Type B pancreatic cell (in vitro differentiated cells): Measurements from ENCODE around the gene ERC2. TPM values are rescaled to one million over a fixed set of nuclear protein-coding genes. Genes with fewer than 3 reads are reported as not detected.

Source experiments
- DNase-seq: peaks from one replicate; pipeline ENCODE4 v3.0.0; 2021; ENCODE audit warnings: mixed read lengths; ENCODE audit not compliant: unreplicated experiment; ENCODE audit errors: extremely low spot score
- H3K27ac Mint-ChIP-seq: 2 replicates; pipeline ENCODE4 v1.8.0; 2021; ENCODE audit warnings: mild to moderate bottlenecking, mixed read lengths
- H3K27me3 Mint-ChIP-seq: 2 replicates; pipeline ENCODE4 v1.8.0; 2021; ENCODE audit warnings: mixed read lengths
- H3K36me3 Mint-ChIP-seq: 2 replicates; pipeline ENCODE4 v1.8.0; 2021; ENCODE audit warnings: mixed read lengths
- H3K4me1 Mint-ChIP-seq: one replicate; pipeline ENCODE4 v1.8.0; 2021; ENCODE audit warnings: mixed read lengths; ENCODE audit not compliant: unreplicated experiment
- H3K4me3 Mint-ChIP-seq: 2 replicates; pipeline ENCODE4 v1.8.0; 2021; ENCODE audit warnings: mild to moderate bottlenecking, mixed read lengths
- H3K9me3 Mint-ChIP-seq: 2 replicates; pipeline ENCODE4 v1.8.0; 2021; ENCODE audit warnings: mixed read lengths
- CTCF ChIP-seq: fragments of 200-600 bp; sonication (generic); conservative IDR thresholded peaks from 2 replicates; pipeline ENCODE4 v1.5.0; 2021; ENCODE audit warnings: antibody characterized with exemption, mild to moderate bottlenecking
- total RNA-seq: library from RNA; stranded (reverse); gene quantifications from 2 replicates; pipeline ENCODE4 v1.2.1, GENCODE V29; 2021; ENCODE audit warnings: low replicate concordance

ERC2 gene
- total RNA-seq, 1 donor from 2014 or later: 6.1 TPM

- Mint-ChIP-seq H3K27ac (no peak overlapping the region), H3K27me3 (no peaks in the 10 kb centered on the region), H3K9me3 (peaks cover 5% of the 10 kb centered on the region), H3K36me3 (no peaks in the 10 kb centered on the region), H3K4me3 (no peak overlapping the region), H3K4me1 (peaks cover 9% of the 10 kb centered on the region)
- no peak for DNase-seq
- no peak for TF ChIP-seq CTCF
These were observed 270.9 kb downstream of the ERC2 start for GRCh38 chr3:56197259-56197965.

- Mint-ChIP-seq H3K9me3 (peaks cover 5% of the 10 kb centered on the region), H3K4me1 (peaks cover 9% of the 10 kb centered on the region), H3K27ac (no peak overlapping the region), H3K4me3 (no peak overlapping the region), H3K36me3 (no peaks in the 10 kb centered on the region), H3K27me3 (no peaks in the 10 kb centered on the region)
- TF ChIP-seq CTCF: no peak
- no peak for DNase-seq
These were observed 271.6 kb downstream of the ERC2 start for GRCh38 chr3:56196700-56197099.

- H3K4me3 Mint-ChIP-seq: no peak overlapping the region
- TF ChIP-seq CTCF: no peak
- H3K27ac Mint-ChIP-seq: no peak overlapping the region
- H3K9me3 Mint-ChIP-seq: peaks cover 5% of the 10 kb centered on the region
- H3K27me3 Mint-ChIP-seq: no peaks in the 10 kb centered on the region
- H3K4me1 Mint-ChIP-seq: peaks cover 9% of the 10 kb centered on the region
- H3K36me3 Mint-ChIP-seq: no peaks in the 10 kb centered on the region
- DNase-seq: no peak
These were observed 274.7 kb downstream of the ERC2 start for GRCh38 chr3:56193519-56193918.

- Mint-ChIP-seq H3K4me1 (peaks cover 9% of the 10 kb centered on the region), H3K27ac (no peak overlapping the region), H3K36me3 (no peaks in the 10 kb centered on the region), H3K4me3 (no peak overlapping the region), H3K9me3 (no peaks in the 10 kb centered on the region), H3K27me3 (no peaks in the 10 kb centered on the region)
- no peak for TF ChIP-seq CTCF
- DNase-seq: no peak
These were observed 276.3 kb downstream of the ERC2 start for GRCh38 chr3:56192001-56192400.

- no peaks in the 10 kb centered on the region for H3K27me3 Mint-ChIP-seq
- H3K4me1 Mint-ChIP-seq: peaks cover 3% of the 10 kb centered on the region
- TF ChIP-seq CTCF: no peak
- H3K9me3 Mint-ChIP-seq: no peaks in the 10 kb centered on the region
- no peaks in the 10 kb centered on the region for H3K36me3 Mint-ChIP-seq
- DNase-seq: no peak
- H3K27ac Mint-ChIP-seq: no peak overlapping the region
- no peak overlapping the region for H3K4me3 Mint-ChIP-seq
These were observed 277.4 kb downstream of the ERC2 start for GRCh38 chr3:56190771-56191305.
